PC-9 (cell line): ENCODE measurements around the gene TTC23. TPM values are rescaled to one million over a fixed set of nuclear protein-coding genes. Genes with fewer than 3 reads are reported as not detected.

Experiments
- BruUV-seq: library from RNA; stranded (reverse); fragments of 400-500 nt; replicated peaks from 2 replicates; lab custom pipeline; 2021; lab: Mats Ljungman, UMichigan
- CTCF ChIA-PET: fragments of 300-600 bp; sonication (Branson Sonifier 250); formaldehyde crosslinking; loops from one replicate; lab custom pipeline; 2022; ENCODE audit warnings: antibody characterized with exemption; lab: Charles Lee
- POLR2A ChIA-PET: fragments of 300-600 bp; sonication (Branson Sonifier 250); formaldehyde crosslinking; loops from one replicate; lab custom pipeline; 2022; ENCODE audit warnings: antibody characterized with exemption; ENCODE audit not compliant: unreplicated experiment; lab: Charles Lee
- DNase-seq, 2 experiments: peaks; one replicate each; pipeline versions ENCODE4 v3.0.0 to v3.0.0-alpha.2; 2015 to 2022; ENCODE audit warnings: mixed read lengths in 1 of 2
- H2AFZ ChIP-seq: fragments of 200-600 bp; sonication (generic); 2 replicates; pipeline ENCODE4 v1.8.1; 2017; ENCODE audit warnings: antibody characterized with exemption
- H3F3A ChIP-seq: fragments of 200-600 bp; sonication (generic); 2 replicates; pipeline ENCODE4 v1.8.1; 2017; ENCODE audit warnings: antibody characterized with exemption, mild to moderate bottlenecking, low read depth; ENCODE audit not compliant: insufficient read depth
- H3K27ac ChIP-seq: fragments of 200-600 bp; sonication (generic); 2 replicates; pipeline ENCODE4 v1.6.1; 2016; ENCODE audit warnings: mixed run types
- H3K27me3 ChIP-seq: fragments of 200-600 bp; sonication (generic); 2 replicates; pipeline ENCODE4 v1.6.1; 2016; ENCODE audit warnings: low read depth, mixed run types; ENCODE audit not compliant: insufficient read depth
- H3K36me3 ChIP-seq: fragments of 200-600 bp; sonication (generic); 2 replicates; pipeline ENCODE4 v1.6.1; 2016; ENCODE audit warnings: low read depth, mixed run types
- H3K4me1 ChIP-seq: fragments of 200-600 bp; sonication (generic); replicated peaks from 2 replicates; pipeline ENCODE4 v1.6.1; 2016; ENCODE audit warnings: mixed run types; ENCODE audit not compliant: insufficient read depth
- H3K4me2 ChIP-seq: fragments of 200-600 bp; sonication (generic); 2 replicates; pipeline ENCODE4 v1.6.1; 2017; ENCODE audit warnings: mixed run types
- H3K4me3 ChIP-seq: fragments of 200-600 bp; sonication (generic); 2 replicates; pipeline ENCODE4 v1.6.1; 2016; ENCODE audit warnings: mixed run types
- H3K79me2 ChIP-seq: fragments of 200-600 bp; sonication (generic); 2 replicates; pipeline ENCODE4 v1.6.1; 2017; ENCODE audit warnings: low read depth, mixed run types
- H3K9me2 ChIP-seq: fragments of 200-600 bp; sonication (generic); 2 replicates; pipeline ENCODE4 v1.8.1; 2017; ENCODE audit warnings: mild to moderate bottlenecking; ENCODE audit not compliant: insufficient read depth
- H3K9me3 ChIP-seq: fragments of 200-600 bp; sonication (generic); 2 replicates; pipeline ENCODE4 v1.8.1; 2016; ENCODE audit warnings: low read depth; ENCODE audit not compliant: insufficient read depth
- H4K20me1 ChIP-seq: fragments of 200-600 bp; sonication (generic); 2 replicates; pipeline ENCODE4 v1.8.1; 2017; ENCODE audit not compliant: insufficient read depth
- EZH2 ChIP-seq: fragments of 200-600 bp; sonication (generic); IDR thresholded peaks from 2 replicates; pipeline ENCODE4 v1.8.0; 2017; ENCODE audit warnings: antibody characterized with exemption, low read depth
- intact Hi-C: fragments of 100-400 bp; cut with micrococcal nuclease; formaldehyde crosslinking; loops from one replicate; pipeline ENCODE4 v1.10.0; 2022; ENCODE audit not compliant: unreplicated experiment
- total RNA-seq: library from RNA; stranded (reverse); gene quantifications from 2 replicates; pipeline ENCODE4 v1.2.3, GENCODE V29; 2021
- TF ChIP-seq, protein P1 (sequence below): fragments of 200-600 bp; sonication (generic); conservative IDR thresholded peaks from 2 replicates; pipeline ENCODE4 v1.6.1; 2017; ENCODE audit warnings: mixed run types, antibody characterized with exemption, mild to moderate bottlenecking, moderate library complexity

The TTC23 gene
- total RNA-seq, 1 experiment from 2014 or later: 18.4 TPM

GRCh38 chr15:99164119-99164518 lies 85.3 kb downstream of the TTC23 start:
- POLR2A ChIA-PET: no interaction called here
- H4K20me1 ChIP-seq: no peaks in the 10 kb centered on the region
- intact Hi-C loops: no loop called here
- H3K4me1 ChIP-seq: no peaks in the 10 kb centered on the region
- H3K4me3 ChIP-seq: no peak overlapping the region
- H3K27ac ChIP-seq: no peak overlapping the region
- 0 out of 2 replicates have a peak, but pooled peaks cover 4% of the 10 kb centered on the region for H3K36me3 ChIP-seq
- H3K79me2 ChIP-seq: no peaks in the 10 kb centered on the region
- H3K27me3 ChIP-seq: no peaks in the 10 kb centered on the region
- H3K9me3 ChIP-seq: no peaks in the 10 kb centered on the region
- no peak for DNase-seq
- H3F3A ChIP-seq: no peaks in the 10 kb centered on the region
- CTCF ChIA-PET: no interaction called here
- no peak overlapping the region for H2AFZ ChIP-seq
- no TSS peak for BruUV-seq
- no peaks in the 10 kb centered on the region for H3K9me2 ChIP-seq
- TF ChIP-seq, protein P1, sequence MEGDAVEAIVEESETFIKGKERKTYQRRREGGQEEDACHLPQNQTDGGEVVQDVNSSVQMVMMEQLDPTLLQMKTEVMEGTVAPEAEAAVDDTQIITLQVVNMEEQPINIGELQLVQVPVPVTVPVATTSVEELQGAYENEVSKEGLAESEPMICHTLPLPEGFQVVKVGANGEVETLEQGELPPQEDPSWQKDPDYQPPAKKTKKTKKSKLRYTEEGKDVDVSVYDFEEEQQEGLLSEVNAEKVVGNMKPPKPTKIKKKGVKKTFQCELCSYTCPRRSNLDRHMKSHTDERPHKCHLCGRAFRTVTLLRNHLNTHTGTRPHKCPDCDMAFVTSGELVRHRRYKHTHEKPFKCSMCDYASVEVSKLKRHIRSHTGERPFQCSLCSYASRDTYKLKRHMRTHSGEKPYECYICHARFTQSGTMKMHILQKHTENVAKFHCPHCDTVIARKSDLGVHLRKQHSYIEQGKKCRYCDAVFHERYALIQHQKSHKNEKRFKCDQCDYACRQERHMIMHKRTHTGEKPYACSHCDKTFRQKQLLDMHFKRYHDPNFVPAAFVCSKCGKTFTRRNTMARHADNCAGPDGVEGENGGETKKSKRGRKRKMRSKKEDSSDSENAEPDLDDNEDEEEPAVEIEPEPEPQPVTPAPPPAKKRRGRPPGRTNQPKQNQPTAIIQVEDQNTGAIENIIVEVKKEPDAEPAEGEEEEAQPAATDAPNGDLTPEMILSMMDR: no peak
- no peak for TF ChIP-seq EZH2
- no peak overlapping the region for H3K4me2 ChIP-seq

- Histone ChIP-seq H3K4me1 (no peaks in the 10 kb centered on the region), H2AFZ (no peak overlapping the region), H3K27me3 (no peaks in the 10 kb centered on the region), H4K20me1 (no peaks in the 10 kb centered on the region), H3K36me3 (0 out of 2 replicates have a peak, but pooled peaks cover 4% of the 10 kb centered on the region), H3K4me3 (no peak overlapping the region), H3K79me2 (no peaks in the 10 kb centered on the region), H3K4me2 (no peak overlapping the region), H3K9me3 (no peaks in the 10 kb centered on the region), H3K27ac (no peak overlapping the region), H3F3A (no peaks in the 10 kb centered on the region), H3K9me2 (no peaks in the 10 kb centered on the region)
- no peak for DNase-seq
- BruUV-seq: no TSS peak
- POLR2A ChIA-PET: no interaction called here
- no peak for TF ChIP-seq EZH2
- TF ChIP-seq, protein P1: no peak
- CTCF ChIA-PET: no interaction called here
- intact Hi-C loops: no loop called here
Observed at GRCh38 chr15:99163271-99164062, 85.9 kb downstream of the TTC23 start.

DNA sequence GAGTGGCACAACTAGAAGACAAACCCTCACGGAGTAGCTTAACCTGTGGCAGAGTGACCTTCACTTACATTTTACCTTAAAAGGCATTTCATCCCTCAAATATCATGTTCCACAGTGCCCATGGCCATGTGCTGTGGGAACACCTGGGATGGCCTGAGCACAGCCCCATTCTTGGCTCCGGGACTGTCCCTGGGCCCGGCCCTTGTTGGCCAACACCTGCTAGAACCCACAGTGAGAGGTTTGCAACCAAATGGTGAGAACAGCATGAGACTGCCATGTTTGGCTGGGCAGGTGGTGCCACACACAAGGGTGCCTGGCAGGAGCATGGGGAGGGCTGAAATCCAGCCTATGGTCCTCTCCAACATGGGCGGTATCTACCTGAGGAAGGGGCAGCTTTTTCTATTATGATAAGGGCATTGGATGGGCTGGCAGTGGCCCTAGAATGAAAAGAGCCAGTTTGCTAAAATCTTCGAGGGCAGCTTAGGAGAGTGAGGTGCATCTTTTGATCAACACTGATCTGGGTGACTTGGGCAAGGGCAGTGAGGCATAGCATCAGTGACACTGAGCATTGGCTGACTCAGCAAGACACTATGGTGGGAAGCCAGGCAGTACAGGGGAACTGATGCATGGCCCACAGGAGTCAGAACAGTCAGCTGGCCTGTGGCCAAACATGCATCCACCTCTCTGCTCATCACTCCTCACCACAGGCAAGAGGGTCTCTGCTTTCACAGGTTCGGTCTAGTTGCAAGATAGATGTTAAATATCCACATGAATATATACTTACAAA lies 90.6 kb downstream of the TTC23 start:
- no peak for TF ChIP-seq EZH2
- TF ChIP-seq, protein P1: no peak
- ChIA-PET POLR2A (no interaction called here), CTCF (no interaction called here)
- Histone ChIP-seq H3K4me2 (no peak overlapping the region), H4K20me1 (no peaks in the 10 kb centered on the region), H3K27me3 (no peaks in the 10 kb centered on the region), H3K9me3 (no peaks in the 10 kb centered on the region), H3K4me1 (no peaks in the 10 kb centered on the region), H3K79me2 (no peaks in the 10 kb centered on the region), H3K36me3 (0 out of 2 replicates have a peak, but pooled peaks cover 4% of the 10 kb centered on the region), H3K9me2 (no peaks in the 10 kb centered on the region), H3K4me3 (no peak overlapping the region), H2AFZ (no peak overlapping the region), H3K27ac (no peak overlapping the region), H3F3A (no peaks in the 10 kb centered on the region)
- no TSS peak for BruUV-seq
- no peak for DNase-seq
- intact Hi-C loops: no loop called here
